Measurements from ENCODE around the gene OR9A4. TPM values are rescaled to one million over a fixed set of nuclear protein-coding genes. Genes with fewer than 3 reads are reported as not detected.

Gene OR9A4
- total RNA-seq, 6 donors from 2014 or later: not detected

DNA sequence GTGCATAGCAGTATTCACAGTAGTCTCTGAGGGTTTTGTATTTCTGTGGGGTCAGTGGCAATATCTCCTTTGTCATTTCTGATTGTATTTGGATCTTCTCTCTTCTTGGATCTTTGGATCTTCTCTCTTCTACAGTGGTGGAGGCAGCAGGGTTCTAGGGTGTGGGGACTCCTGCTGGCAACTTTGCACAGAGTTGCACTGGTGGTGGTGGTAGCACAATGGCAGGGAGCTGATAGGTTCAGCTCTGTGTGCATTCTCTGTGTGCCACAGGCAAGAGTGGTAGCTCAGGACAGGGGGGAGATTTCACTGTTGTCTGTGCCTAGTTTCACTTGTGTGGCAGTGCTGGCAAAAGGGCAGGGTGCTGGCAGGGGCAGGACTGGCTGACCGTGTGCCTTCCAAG is 39.8 kb upstream of the OR9A4 start:
- no peak overlapping the region for H3K27ac ChIP-seq
- no peaks in the 10 kb centered on the region for H3K9me3 ChIP-seq
- ATAC-seq (ENCODE audit: low FRiP score in 2 of 2): no peak
- H3K36me3 ChIP-seq: no peaks in the 10 kb centered on the region
- WGBS, 2 donors: 89 to 100% methylated on average over 1 of the region's 1 CpG
- TF ChIP-seq POLR2A (IDR thresholded peaks at IDR 0.05): no peak
- no peak for TF ChIP-seq EP300 (IDR thresholded peaks at IDR 0.05)
- TF ChIP-seq POLR2AphosphoS5 (IDR thresholded peaks at IDR 0.05): no peak
- TF ChIP-seq, protein P1, sequence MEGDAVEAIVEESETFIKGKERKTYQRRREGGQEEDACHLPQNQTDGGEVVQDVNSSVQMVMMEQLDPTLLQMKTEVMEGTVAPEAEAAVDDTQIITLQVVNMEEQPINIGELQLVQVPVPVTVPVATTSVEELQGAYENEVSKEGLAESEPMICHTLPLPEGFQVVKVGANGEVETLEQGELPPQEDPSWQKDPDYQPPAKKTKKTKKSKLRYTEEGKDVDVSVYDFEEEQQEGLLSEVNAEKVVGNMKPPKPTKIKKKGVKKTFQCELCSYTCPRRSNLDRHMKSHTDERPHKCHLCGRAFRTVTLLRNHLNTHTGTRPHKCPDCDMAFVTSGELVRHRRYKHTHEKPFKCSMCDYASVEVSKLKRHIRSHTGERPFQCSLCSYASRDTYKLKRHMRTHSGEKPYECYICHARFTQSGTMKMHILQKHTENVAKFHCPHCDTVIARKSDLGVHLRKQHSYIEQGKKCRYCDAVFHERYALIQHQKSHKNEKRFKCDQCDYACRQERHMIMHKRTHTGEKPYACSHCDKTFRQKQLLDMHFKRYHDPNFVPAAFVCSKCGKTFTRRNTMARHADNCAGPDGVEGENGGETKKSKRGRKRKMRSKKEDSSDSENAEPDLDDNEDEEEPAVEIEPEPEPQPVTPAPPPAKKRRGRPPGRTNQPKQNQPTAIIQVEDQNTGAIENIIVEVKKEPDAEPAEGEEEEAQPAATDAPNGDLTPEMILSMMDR (IDR thresholded peaks at IDR 0.05): no peak
- DNase-seq: no peak
- H3K4me3 ChIP-seq: no peak overlapping the region
- H3K4me1 ChIP-seq: no peaks in the 10 kb centered on the region
- H3K27me3 ChIP-seq: no peaks in the 10 kb centered on the region

DNA sequence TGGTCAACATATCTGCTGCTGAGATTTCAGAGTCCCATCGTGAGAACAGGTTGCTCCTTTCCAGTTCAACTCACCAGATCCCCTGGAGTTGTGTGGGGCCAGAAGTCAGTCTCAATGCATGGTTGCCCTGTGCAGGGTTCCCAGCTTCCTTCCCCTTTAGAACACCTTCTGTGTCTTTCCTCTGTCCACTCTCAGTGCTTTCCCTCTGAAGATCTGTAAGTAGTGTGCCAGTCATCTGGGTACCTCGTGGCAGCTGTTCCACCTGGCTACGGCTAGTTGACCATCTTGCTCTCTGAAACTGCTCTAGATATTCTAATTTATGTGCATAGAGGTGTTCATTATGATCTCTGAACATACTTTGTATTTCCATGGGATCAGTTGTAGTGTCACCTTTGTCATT is 38.8 kb upstream of the OR9A4 start:
- Histone ChIP-seq H3K27me3 (no peaks in the 10 kb centered on the region), H3K27ac (no peak overlapping the region), H3K4me1 (no peaks in the 10 kb centered on the region), H3K4me3 (no peak overlapping the region), H3K36me3 (no peaks in the 10 kb centered on the region), H3K9me3 (no peaks in the 10 kb centered on the region)
- no peak for DNase-seq
- 88 to 89% methylated on average over 3 of the region's 3 CpGs for WGBS, 2 donors
- TF ChIP-seq POLR2AphosphoS5 (IDR thresholded peaks at IDR 0.05): no peak
- TF ChIP-seq, protein P1 (IDR thresholded peaks at IDR 0.05): no peak
- no peak for TF ChIP-seq EP300 (IDR thresholded peaks at IDR 0.05)
- no peak for TF ChIP-seq POLR2A (IDR thresholded peaks at IDR 0.05)
- no peak for ATAC-seq (ENCODE audit: low FRiP score in 2 of 2)

DNA sequence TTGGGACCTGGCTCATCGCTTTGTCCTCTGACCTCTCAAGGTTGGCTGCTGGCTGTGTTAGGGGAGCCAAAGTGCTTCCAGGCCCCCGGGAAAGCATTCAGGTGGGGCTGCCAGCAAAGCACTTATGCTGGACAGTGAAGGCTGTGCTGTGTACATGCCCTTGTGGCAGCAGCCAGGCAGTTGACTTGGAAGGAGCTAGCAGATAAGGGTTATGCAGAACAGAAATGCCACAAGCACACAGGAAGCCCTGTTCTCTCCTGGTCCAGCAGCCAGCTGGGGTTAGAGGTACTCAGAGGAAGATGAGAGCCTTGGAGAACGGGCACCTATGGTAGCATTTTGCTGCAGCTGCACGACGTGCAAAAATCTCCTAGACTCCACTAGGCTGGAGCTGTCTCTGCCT is 35.2 kb upstream of the OR9A4 start:
- no peak for DNase-seq
- Histone ChIP-seq H3K36me3 (no peaks in the 10 kb centered on the region), H3K4me3 (no peak overlapping the region), H3K9me3 (no peaks in the 10 kb centered on the region), H3K27me3 (no peaks in the 10 kb centered on the region), H3K27ac (no peak overlapping the region), H3K4me1 (no peaks in the 10 kb centered on the region)
- no peak for TF ChIP-seq EP300 (IDR thresholded peaks at IDR 0.05)
- TF ChIP-seq POLR2AphosphoS5 (IDR thresholded peaks at IDR 0.05): no peak
- TF ChIP-seq, protein P1 (IDR thresholded peaks at IDR 0.05): no peak
- no peak for TF ChIP-seq POLR2A (IDR thresholded peaks at IDR 0.05)
- WGBS, 2 donors: 58 to 80% methylated on average over 5 of the region's 5 CpGs
- ATAC-seq (ENCODE audit: low FRiP score in 2 of 2): peak in 1 of 2 donors; percentile 26

DNA sequence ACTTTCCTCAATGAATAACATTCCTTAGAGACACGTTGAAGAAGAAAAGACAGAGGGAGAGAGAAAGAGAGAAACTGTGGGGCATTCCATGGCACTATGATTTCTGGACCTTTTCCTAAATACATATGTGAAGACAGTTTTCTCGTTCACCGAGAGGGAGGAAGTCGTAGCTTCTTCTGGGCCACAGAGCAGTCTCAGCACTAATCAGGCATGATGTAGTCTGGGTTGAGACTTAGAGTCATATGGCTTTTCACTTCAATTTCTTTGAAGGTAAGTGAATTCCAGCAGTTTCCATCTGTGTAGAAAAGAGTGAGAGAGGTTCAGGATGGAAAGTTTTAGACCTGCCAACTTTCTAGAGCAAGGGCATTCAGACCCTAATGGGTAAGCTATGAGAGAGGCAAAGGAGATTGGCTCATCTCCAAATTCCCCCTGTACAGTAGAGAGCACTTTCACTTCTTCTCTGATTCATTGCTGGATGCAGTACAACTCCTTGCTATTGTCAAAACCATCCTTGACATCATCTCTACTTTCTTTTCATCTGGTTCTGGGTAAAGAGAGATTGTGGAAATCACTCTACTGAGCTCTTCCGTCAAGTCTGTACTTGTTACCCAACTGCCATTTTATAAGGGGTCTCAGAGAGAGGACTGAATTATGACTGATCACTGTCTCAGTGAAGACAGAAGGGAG is 31.5 kb upstream of the OR9A4 start:
- ATAC-seq (ENCODE audit: low FRiP score in 2 of 2) (peak in 1 of 2 donors; percentile 34), DNase-seq (no peak)

More for the DNA sequence above, 31.5 kb upstream of the OR9A4 start:
- WGBS, 2 donors: 67 to 69% methylated on average over 5 of the region's 5 CpGs
- no peak overlapping the region for H3K4me3 ChIP-seq
- no peak overlapping the region for H3K27ac ChIP-seq
- no peaks in the 10 kb centered on the region for H3K27me3 ChIP-seq
- H3K4me1 ChIP-seq: no peaks in the 10 kb centered on the region
- TF ChIP-seq EP300 (IDR thresholded peaks at IDR 0.05) (no peak), POLR2A (IDR thresholded peaks at IDR 0.05) (no peak), POLR2AphosphoS5 (IDR thresholded peaks at IDR 0.05) (no peak)
- TF ChIP-seq, protein P1 (IDR thresholded peaks at IDR 0.05): no peak
- no peaks in the 10 kb centered on the region for H3K36me3 ChIP-seq
- H3K9me3 ChIP-seq: no peaks in the 10 kb centered on the region
